HG03571 (cell line): ENCODE results near the gene FAM50A.

ENCODE experiments used
- ATAC-seq: cut with Tn5 transposase; IDR thresholded peaks from one replicate; pipeline ENCODE4 v1.9.1; 2021; ENCODE audit not compliant: unreplicated experiment

FAM50A gene

DNA sequence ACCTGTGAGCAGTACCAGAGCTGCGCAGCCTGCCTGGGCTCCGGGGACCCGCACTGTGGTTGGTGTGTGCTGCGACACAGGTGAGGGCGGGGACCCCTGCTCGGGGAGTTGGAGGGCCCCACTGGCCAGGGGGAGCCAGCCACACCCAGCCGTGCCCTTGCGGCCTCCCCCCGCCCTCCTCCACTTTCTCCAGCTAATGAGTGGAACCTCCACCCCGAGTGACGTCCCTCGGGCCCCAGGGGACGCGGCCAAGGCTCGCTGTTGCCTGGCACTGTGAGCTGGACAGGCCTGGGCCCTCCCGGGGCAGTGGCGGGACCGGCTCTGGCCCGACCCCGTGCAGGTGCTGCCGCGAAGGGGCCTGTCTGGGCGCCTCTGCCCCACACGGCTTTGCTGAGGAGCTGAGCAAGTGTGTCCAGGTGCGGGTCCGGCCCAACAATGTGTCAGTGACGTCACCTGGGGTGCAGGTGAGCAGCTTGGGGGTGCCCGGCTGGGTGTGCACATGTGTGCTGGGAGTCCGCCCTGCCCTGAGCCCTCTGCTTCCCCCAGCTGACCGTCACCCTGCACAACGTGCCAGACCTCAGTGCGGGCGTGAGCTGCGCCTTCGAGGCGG is 19.8 kb downstream of the FAM50A start:
- ATAC-seq: no peak

GRCh38 chrX:154464806-154465365 is 20.9 kb downstream of the FAM50A start:
- no peak for ATAC-seq

GRCh38 chrX:154465601-154466000 is 21.7 kb downstream of the FAM50A start:
- ATAC-seq: no peak

DNA sequence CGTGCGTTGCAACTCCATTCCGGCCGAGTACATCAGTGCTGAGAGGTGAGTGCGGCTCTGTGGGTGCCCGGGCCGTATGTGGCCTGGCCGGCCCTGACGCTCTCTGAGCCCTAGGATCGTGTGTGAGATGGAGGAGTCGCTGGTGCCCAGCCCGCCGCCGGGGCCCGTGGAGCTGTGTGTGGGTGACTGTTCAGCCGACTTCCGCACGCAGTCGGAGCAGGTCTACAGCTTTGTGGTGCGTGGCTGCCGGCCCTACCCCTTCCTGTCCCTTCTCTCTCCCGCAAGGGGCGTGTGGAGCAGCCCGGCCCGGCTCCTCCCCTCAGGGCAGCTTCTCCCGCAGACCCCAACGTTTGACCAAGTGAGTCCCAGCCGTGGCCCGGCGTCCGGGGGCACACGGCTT is 22.1 kb downstream of the FAM50A start:
- ATAC-seq: no peak

- ATAC-seq: no peak
Observed at GRCh38 chrX:154466907-154467306, 23.0 kb downstream of the FAM50A start.

- ATAC-seq: no peak
Observed at GRCh38 chrX:154467556-154467955, 23.6 kb downstream of the FAM50A start.

GRCh38 chrX:154468217-154468616 is 24.3 kb downstream of the FAM50A start:
- ATAC-seq: no peak

GRCh38 chrX:154469114-154469513 is 25.2 kb downstream of the FAM50A start:
- no peak for ATAC-seq

- ATAC-seq: no peak
Observed at GRCh38 chrX:154469880-154470279, 25.9 kb downstream of the FAM50A start.

- ATAC-seq: no peak
Observed at GRCh38 chrX:154470434-154470833, 26.5 kb downstream of the FAM50A start.

GRCh38 chrX:154470914-154471568 is 27.1 kb downstream of the FAM50A start:
- ATAC-seq: no peak

DNA sequence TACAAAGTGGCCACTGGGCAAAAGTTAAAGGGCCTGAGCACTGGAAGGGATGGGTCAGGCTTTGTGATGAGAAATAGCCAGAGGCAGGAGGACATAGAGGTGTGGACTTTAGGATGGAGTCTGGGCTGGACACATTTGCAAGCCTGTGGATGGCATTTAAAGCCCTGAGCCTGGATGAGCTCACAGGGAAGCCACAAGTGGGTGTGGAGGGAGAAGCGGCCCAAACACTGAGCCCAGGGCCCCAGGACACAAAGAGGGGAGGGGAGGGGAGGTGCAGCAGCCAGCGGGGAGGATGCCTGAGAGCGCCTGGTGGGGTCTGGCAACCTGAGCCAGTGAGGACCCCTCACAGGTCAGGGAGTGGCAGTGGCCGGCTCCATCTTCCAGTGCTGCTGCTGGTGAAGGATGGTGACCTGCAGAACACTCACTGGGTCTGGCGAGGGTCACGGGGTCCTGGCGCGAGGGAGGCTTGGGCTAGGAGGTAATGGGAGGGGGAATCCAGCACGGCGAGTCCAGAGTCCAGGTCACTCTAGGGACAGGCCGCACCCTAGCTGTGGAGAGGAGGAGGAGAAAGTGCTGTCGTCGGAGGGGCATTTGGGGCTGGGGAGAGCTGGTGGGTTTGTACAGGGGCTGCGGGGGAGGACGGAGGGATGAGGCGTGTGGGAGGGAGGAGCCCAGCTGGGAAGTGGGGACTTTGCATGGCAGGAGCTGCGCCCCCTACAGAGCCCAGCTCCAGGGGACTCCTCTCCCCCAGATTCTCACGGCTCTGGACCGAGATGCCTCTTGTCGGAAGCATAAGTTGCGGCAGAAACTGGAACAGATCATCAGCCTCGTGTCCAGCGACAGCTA is 28.1 kb downstream of the FAM50A start:
- ATAC-seq: no peak

DNA sequence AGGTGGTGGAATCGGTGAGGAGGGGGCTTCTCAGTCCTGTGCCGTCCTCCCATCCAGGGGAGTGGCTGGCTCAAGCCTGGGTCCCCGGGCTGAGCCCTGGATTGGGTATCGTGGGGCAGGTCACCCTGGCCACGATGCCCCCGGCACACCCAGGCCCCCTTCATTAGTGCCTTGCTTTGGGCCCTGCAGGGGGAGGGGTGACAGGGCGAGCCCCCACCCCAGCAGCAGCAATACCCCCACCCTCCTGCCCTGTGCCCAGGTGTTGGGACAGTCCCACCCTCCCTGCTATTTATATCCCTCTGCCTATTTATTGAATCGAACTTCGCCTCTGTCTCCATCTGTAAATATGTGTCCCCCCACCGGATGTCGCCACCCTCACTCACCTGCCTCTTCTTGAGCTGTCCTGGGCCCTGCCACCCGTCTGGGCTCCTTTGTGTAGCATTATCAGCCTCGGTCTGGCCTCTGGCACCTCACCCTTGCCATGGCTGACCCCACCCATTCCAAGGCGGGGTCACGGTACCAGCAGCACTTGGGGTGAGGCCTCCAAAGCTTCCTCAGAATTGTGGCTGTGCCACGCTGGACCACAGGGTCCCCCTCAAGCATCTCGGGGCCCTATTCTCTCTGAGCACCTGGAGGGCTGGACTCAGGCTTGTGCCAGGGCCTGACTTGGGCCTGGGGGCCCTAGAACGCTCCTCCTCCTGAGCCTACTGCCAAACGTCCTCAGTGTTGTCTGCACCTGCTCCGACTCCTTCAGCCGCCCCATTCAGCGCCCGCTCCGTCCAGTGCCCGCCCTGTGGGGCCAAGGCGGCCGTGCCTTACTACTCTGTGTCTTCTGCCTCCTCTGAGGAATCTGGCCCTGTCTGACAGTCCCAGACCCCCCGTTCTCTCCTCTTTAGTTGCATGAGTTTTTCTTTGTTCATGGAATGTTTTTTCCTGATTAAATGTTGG is 29.0 kb downstream of the FAM50A start:
- no peak for ATAC-seq

GRCh38 chrX:154473683-154474082 is 29.7 kb downstream of the FAM50A start:
- ATAC-seq: no peak

DNA sequence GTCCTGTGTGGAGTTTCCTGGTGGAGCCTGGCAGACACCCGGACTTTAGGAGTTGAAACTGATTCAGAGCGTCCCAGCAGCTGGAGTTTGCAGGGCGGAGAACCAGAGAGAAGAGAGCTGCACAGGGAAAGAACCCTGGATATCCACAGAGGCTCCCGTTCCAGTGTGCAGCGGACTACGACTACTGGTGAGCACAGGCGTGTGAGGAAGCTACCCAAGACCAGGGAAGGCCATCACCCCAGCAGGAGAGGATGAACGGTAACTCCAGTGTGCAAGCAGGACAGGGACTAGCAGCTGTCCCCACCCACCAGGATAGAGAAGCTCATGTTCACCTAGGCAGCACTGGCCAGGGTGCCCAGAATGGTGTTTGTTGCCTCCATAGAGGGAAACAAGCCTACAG is 32.9 kb downstream of the FAM50A start:
- ATAC-seq: no peak

DNA sequence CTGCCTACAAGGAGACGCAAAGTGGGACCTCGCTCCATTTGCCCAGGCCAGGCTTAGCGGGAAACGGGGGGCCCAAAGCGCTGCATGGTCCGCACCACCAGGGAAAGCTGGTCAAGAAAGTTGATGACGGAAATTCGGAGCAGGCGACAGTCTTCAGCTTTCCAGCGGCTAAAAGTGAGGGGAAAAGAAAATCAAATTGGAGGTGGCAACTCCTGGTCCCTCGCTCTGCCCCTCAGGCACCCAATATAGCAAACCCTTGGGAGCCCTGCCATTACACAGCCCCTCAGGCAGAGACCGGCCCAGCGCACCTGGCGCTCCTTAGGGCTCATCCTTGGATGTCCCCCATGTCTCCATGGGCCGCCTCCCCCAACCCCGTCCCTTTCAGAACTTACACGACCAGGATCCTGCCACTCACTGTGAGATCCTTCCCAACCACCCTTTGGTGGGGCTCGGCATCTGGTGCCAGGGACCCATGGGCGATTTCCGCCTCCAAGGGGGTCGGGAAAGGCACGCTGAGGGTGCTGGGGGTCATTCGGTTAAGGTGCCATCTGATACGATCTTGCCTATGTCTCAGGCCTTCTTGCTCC is 34.0 kb downstream of the FAM50A start:
- no peak for ATAC-seq

GRCh38 chrX:154478728-154479622 is 35.0 kb downstream of the FAM50A start, which contains the start of gene LAGE3:
Gene LAGE3 (minus strand): TSS chrX:154479281. CDS start chrX:154478915, 366 bp downstream.
- peak; percentile 88 for ATAC-seq

DNA sequence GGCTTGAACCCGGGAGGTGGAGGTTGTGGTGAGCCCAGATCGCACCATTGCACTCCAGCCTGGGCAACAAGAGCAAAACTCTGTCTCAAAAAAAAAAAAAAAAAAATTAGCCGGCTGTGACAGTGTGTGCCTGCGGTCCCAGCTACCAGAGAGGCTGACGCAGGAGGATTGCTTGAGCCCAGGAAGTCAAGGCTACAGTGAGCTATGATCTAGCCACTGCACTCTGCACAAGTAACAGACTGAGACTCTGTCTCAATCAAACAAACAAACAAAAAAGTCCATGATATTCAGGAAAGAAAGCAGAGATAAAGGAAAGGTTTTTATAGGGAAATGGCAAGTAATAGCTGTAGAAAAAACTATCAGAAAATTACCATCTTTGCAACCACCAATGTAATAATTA is 37.3 kb downstream of the FAM50A start:
- ATAC-seq: no peak
